HG03280 (cell line): ENCODE measurements around the gene KCNQ1OT1.

ENCODE experiments used
- ATAC-seq: cut with Tn5 transposase; IDR thresholded peaks from one replicate; pipeline ENCODE4 v1.9.1; 2021; ENCODE audit warnings: mild to moderate bottlenecking, moderate library complexity; ENCODE audit not compliant: unreplicated experiment

Gene KCNQ1OT1

DNA sequence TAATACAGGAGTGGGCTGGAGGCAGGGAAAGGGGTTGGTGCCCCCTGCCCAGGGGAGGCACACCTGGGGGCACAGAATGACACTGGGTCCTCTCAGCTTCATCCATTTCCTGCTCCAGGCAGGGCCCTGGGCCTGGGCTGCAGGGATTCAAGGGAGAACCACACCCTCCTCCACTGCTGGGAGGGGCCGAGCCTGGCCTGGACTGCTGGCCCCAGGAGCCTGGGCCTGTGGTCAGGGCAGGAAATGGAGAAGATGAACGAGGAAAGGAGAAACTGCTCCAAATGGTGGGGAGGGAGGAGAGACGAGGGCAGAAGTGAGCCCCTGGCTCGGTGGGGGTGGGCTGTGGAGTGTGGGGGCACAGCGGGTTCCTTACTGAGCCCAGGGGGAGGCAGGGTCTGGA, 38.1 kb upstream of the KCNQ1OT1 start:
- no peak for ATAC-seq

DNA sequence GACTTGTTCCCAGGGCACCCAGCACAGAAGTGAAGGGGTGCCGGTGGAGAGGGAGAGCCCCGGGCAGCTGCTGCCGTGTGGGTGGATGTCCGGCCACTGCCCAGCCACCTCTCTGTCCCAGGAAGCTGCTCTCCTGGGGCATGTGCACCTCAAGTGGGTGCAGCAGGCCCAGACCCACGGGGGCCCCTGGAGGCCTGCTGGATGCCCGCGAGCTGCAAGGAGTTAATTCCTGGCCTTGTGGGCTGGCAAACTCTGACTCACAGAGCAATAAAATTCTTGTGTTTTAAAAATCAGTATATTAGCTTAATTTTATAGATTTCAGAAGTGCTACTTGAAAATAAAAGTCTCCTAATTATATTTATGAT, 37.4 kb upstream of the KCNQ1OT1 start:
- ATAC-seq, result no peak

DNA sequence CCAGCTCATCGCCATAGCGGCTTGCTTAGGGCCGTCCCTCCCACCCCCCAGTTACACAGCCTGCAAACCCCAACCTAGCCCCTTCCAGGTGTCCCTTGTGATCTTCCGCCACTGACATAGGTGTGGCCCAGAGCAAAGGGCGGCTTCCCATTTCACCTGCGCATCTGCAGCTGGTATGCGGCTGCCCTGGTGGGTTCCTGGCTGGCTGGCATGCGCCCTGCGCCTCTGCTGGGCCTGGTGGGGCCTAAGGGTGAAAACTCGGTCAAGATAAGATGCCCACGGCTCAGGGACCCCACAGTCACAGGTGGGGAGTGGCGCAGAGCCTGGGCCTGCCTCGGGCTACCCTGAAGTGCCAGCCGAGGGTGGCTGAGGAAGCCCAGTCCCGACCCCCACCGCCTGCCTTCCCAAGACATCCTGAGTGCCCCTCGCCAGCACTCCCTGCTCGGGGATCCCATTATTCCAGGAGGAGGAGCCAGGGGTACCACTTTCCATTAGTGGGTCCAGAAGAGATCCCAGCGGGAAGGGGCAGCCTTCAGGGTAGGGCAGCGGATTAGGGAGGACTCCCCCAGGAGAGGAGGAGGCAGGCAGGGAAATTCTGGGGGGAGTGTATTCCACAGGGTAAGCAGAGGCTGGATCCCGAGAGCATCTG, 36.9 kb upstream of the KCNQ1OT1 start:
- ATAC-seq, result no peak

DNA sequence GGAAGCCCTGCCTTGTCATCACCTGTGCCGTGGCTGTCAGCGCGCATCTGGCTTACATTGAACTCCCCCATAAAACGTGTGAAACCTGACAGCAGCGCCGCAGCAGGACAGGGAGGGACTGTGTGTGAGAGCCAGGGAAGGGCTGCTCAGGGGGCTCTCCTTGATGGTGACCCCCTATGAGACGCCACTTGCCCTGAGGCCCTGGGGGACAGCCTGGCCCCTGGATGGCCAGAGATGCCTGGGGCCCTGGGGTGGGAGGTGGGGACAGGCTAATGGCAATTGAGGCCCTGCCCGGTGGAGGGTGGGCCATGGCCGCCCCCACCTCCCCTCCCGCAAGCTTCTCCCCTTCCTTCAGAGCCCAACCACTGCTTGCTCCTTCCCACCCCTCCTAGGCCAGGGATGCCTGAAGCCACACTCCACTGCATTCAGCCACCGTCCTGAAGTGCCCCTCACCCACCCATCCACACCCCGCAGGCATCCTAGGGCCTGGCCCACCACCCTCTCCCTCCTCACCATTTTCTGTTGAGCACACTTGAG, 35.3 kb upstream of the KCNQ1OT1 start:
- ATAC-seq, result no peak

DNA sequence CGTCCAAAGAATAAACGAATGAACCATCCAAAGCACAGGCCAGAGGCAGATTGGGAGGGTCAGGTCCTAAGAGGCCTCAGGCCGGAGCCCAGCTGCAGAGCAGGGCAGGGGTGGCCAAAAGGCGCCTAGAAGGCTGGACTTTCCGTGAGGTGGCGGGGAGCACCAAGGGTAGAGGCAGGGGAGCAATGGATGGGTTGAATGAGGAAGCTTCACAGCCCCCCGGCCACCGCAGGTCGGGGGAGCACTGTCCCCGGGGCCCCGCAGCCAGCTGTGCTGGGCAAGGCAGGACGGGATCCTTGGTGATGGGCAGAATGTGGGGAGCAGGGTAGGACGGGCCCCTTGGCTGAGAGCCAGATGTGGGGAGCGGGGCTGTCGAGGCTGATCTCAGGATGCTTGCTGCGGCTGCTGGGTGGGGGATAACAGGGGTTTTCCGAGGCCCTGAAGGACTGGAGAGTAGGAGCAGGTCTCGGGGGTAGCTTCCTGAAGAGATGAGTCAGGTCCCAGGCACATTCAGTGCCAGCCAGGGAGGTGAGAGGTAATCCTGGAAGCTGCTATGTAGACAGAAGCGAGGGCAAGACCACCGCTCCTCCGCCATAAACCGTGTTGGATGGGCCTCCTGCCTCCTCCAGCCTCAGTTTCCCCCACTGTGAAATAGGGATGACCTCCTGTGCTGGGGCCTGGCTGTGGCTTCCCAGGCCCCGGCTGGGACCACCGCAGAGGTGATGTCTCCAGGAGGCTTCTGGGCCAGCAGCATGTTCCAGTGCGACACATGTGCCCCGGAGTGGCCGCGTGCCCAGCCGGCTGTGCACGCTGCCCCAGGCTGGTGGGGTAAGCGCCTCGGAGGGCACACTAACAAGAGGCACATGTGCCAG, 34.6 kb upstream of the KCNQ1OT1 start:
- no peak for ATAC-seq

DNA sequence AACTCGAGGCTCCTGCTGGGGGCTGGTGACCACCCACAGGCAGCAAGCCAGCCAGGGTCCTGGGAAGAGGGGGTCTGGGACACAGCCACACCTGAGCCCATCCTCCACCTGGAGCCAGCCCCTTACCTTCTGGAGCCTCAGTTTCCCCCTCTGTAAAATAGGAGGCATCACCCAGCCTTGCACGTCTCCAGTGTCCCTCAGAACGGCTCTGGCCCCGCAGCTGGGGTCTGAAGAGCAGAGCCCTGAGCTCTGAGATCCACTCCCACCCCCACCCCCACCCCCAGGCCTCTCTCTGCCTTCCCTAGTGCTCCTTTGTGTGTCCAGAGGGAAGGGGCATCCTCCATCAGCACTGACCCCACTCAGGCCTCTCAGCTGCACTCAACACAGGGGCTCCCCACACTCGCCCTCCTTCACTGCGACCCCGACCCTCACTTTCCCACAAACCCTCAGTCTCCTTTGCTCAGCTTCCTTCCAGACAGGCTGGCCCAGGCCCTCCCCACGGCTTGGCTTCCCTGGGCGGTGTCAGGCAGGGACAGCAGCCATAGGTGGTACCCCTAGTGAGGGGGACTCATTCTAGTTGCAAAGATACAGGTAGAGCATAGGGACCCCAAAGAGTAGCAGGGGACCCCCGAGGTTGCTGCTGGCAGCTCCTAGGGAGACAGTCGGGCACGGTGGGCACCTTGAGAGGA, 33.3 kb upstream of the KCNQ1OT1 start:
- no peak for ATAC-seq

DNA sequence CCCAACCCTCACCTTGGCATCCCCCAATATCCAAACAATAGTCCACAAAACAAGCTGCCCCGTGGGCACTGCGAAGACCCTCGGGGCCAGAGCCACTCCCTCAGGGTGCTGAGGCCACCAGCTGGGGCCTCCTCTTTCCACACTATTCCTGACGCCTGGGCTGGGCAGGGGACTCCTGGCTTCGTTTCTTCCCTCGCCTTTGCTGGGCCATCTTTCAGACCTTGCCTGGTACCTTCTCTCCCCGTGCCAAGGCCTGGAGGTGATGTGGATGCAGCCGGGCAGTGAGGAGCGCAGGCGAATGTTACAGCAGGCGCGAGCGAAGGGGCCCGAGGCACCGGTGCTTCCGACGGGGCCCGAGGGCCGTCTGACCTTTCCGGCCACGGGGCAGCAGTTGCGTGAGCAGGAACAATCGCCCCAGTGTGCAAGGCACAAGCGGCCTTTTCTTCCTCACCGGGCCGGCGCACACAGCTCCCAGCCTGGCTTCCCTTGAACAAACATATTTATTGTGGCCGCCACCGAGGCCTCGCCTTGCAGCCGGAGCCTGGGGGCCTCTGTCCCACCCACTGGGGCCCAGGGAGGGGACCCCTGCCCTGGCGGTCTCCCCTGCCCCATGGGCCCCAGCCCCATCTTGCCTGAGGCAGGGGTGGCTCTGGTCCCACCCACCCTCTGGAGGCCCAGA, 32.6 kb upstream of the KCNQ1OT1 start:
- no peak for ATAC-seq

DNA sequence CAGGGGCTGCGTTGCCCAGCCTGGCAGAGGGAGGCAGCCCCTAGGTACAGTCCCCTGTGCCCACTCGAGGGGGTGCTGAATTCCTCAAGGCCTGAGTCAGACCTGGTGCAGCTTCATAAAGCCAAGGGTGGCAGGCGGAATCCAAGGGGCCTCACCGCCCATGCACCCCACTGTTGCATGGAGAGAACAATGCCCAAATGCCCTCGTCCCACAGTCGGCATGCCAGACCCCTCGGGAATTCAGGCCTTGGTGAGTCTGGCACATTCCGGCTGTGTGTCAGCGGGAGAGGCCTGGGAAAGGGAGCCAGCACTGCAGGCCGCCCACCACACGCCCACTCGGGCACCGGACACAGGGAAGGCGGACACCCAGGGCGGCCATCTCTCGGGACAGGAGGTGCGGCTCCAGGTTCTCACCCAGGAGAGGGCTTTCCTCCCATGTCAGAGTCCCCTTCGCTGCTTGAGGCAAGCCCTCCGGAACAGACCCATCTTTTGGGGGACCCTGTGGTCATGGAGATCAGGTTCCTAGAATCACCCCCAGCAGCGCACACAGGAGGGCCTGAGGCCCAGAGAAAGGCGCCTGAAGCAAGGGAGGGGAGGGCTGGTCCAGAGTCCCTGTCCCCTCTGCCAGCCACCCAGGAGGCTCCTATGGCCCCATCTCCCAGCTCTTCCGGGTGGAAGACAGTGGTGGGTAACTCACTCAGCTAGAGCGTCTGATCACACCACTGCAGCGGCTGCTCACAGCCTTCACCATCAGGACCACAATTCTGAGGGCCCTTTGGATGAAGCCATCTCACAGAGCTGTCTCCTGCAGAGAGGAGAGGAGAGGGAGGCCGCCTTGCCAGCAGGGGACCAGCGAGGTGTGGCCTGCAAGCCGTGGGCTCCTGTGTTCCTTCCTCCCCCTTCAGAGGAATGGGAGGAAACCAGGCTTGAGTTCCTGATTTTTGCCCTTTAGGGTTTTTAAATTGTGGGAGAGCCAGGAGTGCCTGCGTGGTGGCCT, 31.6 kb upstream of the KCNQ1OT1 start:
- no peak for ATAC-seq

DNA sequence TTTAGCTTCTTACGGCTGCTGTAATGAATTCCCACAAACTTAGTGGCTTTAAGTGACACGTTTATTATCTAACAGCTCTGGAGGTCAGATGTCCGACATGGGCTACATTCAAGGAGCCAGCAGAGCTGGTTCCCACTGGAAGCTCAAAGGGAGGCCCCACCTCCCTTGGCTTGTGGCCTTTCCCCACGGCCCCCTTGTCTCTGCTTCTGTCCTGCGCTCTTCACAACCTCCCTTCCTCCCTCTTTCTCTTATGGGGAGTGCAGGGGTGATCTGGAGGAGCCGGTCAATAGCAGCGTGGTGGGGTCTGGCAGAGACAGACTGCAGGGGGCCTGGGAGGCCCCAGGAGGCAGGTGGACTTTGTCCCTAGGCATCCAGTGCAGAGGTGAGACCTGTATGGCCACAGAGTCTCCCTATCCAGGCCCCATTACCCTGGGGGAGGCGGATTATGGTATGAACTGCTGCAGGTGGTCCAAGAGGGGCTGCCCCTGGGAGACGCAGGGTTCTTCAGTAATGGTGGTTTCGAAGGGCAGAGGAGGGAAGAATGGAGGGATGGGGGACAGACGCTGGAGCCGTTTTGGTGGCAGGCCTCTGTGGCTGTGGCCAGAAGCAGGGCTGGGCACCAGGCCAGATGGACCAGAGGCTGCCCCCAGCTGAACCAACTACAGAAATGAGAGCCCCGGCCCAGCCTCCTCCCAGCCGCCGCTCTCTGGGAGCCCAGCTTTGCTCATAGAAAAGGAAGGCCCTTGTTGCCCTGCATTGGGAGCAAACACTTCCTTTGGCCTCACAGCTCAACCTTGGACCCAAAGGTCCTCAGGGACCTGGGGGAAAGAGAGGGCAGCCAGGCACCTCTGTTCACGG, 30.7 kb upstream of the KCNQ1OT1 start:
- no peak for ATAC-seq

DNA sequence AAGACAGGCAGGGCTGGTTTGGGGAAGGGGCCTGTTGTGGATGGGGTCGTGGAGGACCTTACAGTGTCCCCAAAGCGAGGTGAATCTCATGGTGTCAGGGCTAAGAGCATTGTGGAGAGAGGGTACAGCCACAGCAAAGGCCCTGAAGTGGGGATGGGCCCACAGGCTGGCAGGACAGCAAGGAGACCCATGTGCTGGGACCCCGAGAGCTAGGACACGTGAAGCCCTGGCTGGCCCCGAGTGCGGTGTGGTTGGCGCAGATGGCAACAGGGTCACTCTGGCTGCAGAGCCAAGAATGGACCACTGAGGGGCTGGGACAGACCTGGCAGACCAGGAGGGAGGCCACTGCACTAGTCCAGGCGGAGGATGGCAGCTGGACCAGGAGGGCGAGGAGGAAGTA, 30.0 kb upstream of the KCNQ1OT1 start:
- no peak for ATAC-seq

DNA sequence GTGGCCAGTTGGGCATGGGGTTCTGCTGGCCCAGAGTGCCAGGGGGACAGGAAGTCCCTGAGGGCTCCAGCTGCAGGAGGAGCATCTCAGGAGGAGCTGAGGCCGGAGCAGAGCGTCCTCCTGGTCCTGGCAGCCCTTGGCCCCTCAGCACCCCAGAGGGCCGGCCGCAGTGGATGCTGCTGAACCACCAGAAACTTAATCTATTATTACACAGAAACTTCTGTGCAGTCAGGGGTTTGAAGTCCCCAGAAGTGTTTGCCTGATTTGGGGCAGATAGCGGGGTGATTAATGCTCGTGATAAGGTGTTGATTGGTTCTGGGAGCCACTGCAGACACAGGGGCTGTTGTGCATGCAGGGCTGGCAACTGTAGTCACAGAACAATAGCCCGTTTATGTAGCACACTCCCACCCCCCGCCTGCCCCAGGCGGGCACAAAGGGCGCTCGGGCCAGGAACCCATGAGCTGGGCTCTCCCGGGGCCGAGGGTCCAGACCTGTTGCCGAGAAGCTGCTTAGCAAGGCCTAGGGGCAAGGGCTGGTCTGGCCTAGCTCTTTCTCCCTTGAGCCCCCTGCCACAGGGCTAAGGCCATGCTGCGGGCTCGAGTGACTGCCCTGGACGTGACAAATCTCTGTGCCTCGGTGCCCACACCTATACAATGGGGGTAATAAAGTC, 29.0 kb upstream of the KCNQ1OT1 start:
- no peak for ATAC-seq

DNA sequence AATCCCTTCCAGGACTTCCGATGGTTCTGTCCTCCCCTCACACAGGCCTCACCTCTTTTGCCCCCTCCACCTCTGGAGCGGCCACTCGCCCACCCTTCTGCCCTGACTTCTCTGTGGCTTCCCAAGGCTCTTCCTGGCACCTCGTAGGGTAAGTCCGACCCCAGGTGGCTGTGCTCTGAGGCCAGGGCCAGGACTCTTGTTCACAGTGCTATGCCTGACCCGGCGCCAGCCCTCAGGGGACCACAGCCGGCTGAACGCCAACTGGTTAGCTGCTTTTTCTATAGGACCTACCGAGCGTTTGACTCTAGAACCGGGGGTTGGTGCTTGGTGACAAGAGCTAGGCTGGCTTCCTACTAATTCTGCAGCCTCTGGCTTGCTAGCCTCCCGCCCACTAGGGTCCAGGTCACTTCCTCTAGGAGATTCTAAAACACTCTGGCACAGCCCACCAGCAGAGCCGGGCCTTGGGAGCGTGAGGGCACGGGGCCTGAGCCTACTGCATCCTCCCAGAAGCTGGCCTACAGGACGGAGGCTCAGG, 28.4 kb upstream of the KCNQ1OT1 start:
- ATAC-seq, result no peak

DNA sequence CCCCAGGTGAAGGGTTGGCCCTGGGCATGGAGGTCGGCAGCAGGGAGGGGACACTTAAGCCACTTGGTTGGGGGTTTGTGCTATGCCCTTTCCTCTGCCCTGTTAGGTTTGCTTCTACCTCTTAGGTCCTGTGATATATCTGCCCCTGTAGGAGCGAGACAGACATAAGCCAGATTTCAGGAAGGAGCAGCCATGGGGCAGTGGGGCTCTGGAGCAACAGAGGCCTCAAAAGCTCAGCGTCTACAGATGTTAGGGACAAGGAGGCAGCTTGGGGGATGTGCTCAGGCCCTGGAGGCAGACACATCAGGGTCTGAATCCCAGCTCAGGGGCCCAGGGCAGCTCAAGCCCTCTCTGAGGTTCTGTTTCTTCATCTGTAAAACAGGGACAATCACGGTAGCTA, 27.2 kb upstream of the KCNQ1OT1 start:
- no peak for ATAC-seq

DNA sequence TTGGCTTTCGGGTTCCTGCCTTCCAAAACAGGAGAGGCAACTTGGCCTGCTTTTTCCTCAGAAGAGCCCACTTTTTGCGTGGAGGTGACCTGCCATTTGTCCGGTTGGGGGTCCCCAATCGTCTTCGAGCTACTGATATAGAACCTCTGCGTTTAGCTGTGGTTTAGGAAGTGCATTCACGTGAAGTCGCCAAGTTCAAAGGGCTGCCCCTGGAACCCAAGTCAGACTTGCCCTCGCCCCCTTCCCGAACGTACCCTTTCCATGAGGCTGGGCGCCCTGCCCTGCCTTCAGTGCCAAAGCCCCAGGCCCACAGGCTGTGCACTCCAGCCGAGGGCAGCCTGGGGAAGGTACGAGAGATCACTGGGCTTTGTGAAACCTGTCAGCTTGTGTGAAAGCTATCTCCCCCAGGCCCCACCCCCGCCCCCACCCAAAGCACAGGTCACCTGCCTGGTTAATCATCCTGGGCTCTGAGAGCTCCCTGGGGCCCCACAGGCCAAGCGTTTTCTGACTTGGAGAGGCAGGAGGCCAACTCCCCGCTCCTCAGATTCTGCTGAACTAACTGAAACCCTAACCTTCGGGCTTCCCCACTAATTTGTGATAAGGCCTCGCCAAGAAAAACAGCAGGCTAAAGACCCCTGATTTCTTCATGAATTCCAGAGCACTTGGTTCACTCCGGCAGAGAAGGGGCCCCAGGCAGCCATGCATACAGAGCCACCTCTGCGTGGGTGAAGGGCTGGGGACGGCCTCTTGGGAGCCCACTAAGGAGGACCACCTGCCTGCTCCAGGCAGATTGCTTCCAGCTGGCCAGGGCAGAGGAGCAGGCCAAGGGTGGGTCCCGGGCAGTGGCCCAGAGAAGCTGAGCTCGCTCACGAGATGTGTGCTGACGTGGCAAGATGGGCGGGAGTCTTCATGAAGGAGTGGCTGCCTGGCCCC, 25.8 kb upstream of the KCNQ1OT1 start:
- ATAC-seq, result no peak

DNA sequence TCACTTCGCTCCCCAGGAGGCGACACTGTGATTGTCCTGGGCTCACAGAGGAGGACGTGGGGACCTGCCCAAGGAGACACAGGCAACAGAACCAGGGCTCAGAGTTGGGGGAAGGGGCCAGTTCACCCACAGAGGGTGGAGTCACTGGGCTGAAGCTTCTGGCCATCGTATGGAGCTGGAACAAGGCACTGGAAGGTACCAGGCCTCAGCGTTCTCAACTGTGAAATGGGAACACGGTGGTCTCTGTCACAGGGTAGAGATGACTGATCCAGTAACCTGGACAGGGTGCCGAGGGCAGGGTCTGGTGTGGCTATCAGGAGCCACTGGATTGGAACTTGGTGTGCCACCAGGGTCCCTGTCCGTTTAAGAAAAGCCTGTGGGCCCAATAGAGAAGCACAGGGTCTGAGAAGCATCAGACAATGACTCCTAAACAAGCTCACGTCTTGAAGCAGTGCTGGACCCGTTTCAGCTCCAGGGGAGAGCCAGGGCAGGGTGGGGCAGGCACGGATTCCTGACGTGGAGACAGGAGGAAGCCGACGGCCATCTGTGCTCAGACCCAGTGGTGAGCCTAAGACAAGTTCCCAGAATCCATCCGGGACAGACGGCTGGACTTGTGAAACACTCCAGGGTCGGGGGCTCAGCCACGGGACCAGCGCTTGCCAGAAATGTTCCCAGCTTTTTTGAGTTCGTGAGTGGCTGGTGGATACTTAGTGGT, 25.0 kb upstream of the KCNQ1OT1 start:
- ATAC-seq, result no peak

DNA sequence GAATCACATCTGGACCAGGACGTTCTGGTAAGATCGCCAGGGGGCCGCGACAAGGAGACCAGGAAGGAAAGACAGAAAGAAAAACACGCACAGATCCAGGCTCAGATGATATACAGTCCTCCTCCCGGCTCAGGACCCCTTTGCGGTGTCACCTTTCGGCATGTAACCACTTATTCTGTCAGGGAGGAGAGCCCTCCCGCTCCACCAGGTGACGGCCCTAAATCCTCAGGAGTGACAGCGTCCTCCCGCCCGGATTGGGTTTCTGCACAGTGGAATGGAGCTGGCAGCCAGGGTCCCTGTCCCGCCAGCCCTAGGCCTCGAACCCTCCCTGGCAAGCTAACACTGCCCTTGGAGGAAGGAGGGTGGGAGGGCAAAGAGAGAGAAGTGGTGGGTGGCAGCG, 24.3 kb upstream of the KCNQ1OT1 start:
- ATAC-seq, result no peak

DNA sequence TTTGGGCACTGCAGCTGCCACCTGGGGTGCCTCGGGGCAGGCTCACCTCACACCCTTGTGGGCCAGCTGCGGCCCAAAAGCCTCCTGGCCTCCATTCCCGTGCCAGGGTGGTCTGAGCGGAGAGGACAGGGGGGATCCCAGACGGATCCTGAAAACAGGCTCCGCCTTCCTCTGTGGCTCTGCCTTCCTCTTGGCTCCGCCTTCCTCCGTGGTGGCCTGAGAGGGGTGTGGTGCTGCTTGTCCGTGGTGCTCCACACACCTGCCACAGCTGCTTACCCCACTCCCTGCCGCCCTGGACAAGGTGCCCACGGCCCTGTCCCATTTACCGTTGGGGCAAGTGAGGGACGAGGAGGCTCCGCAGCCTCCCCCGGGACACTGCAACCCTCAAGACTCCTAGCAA, 23.2 kb upstream of the KCNQ1OT1 start:
- no peak for ATAC-seq
